Natural killer cell (primary cell): ENCODE measurements around the gene TLL2. TPM values are rescaled to one million over a fixed set of nuclear protein-coding genes. Genes with fewer than 3 reads are reported as not detected.

Experiments used
- ATAC-seq, 3 donors: fragments of 150-1000 bp in 2 of 3; fragments of 200-7000 bp in 1 of 3; cut with Tn5 transposase; 1 replicate in 1 of 3; 2 replicates in 2 of 3; pipeline ENCODE4 v1.10.0; 2021; ENCODE audit warnings: mild to moderate bottlenecking in 2 of 3, moderate library complexity in 2 of 3
- DNase-seq, 2 donors: peaks; one replicate each; pipeline versions ENCODE4 v3.0.0 to v3.0.0-alpha.2; 2013 to 2021; ENCODE audit warnings: mixed read lengths in 1 of 2
- H3K27ac ChIP-seq: one replicate; pipeline ENCODE4 v1.5.1; 2013; ENCODE audit warnings: mild to moderate bottlenecking, low read length
- H3K27me3 ChIP-seq: one replicate; pipeline ENCODE4 v1.6.1; 2013; ENCODE audit warnings: low read length; ENCODE audit not compliant: control insufficient read depth, insufficient read depth
- H3K36me3 ChIP-seq: one replicate; pipeline ENCODE4 v1.6.1; 2013; ENCODE audit warnings: low read length; ENCODE audit not compliant: control insufficient read depth, insufficient read depth
- H3K4me1 ChIP-seq: one replicate; pipeline ENCODE4 v1.6.1; 2013; ENCODE audit warnings: low read length; ENCODE audit not compliant: control insufficient read depth, insufficient read depth
- H3K4me3 ChIP-seq: one replicate; pipeline ENCODE4 v1.5.1; 2013; ENCODE audit warnings: low read length
- H3K9me3 ChIP-seq: one replicate; pipeline ENCODE4 v1.6.1; 2013; ENCODE audit warnings: low read length; ENCODE audit not compliant: control insufficient read depth, insufficient read depth
- H3K27ac Mint-ChIP-seq, 2 donors: one replicate each; pipeline ENCODE4 v1.8.0; 2022; ENCODE audit warnings: mild to moderate bottlenecking in 2 of 2, mixed read lengths in 2 of 2, moderate library complexity in 1 of 2
- H3K27me3 Mint-ChIP-seq, 2 donors: one replicate each; pipeline ENCODE4 v1.8.0; 2022; ENCODE audit warnings: low read depth in 2 of 2, mixed read lengths in 2 of 2
- H3K36me3 Mint-ChIP-seq: one replicate; pipeline ENCODE4 v1.8.0; 2022; ENCODE audit warnings: mixed read lengths
- H3K4me1 Mint-ChIP-seq, 2 donors: one replicate each; pipeline ENCODE4 v1.8.0; 2022; ENCODE audit warnings: mixed read lengths in 2 of 2
- H3K4me3 Mint-ChIP-seq: one replicate; pipeline ENCODE4 v1.8.0; 2022; ENCODE audit warnings: mild to moderate bottlenecking, moderate library complexity, mixed read lengths
- H3K9me3 Mint-ChIP-seq, 2 donors: one replicate each; pipeline ENCODE4 v1.8.0; 2022; ENCODE audit warnings: mixed read lengths in 2 of 2
- CTCF ChIP-seq: fragments of 200-600 bp; IDR thresholded peaks from one replicate; pipeline ENCODE4 v1.8.0; 2022; ENCODE audit warnings: antibody characterized with exemption
- WGBS: methylation state at CpG from one replicate; pipeline ENCODE4 v1.1.7; 2013; ENCODE audit warnings: missing lambda C conversion rate; ENCODE audit not compliant: insufficient coverage; 5-methylcytosine and 5-hydroxymethylcytosine counted together
- intact Hi-C: fragments of 100-400 bp; cut with micrococcal nuclease; formaldehyde crosslinking; loops from one replicate; pipeline ENCODE4 v1.14.2; 2022
- total RNA-seq, 4 donors: library from RNA; stranded (reverse); fragments of 120-200 nt in 1 of 4; gene quantifications; one replicate each; pipeline versions ENCODE4 v1.2.3 to v1.2.4, GENCODE V29; 2013 to 2022

The TLL2 gene
- total RNA-seq, 3 donors from 2014 or later (not counting 1 experiment from before 2014, with no cell fraction given), result not detected

- TF ChIP-seq CTCF, result no peak
- Mint-ChIP-seq H3K4me3 (no peak overlapping the region), H3K9me3 (no peaks in the 10 kb centered on the region), H3K27ac (no peak overlapping the region), H3K36me3 (no peaks in the 10 kb centered on the region), H3K4me1 (no peaks in the 10 kb centered on the region), H3K27me3 (peaks cover 6 to 8% of the 10 kb centered on the region in 2 donors)
- Histone ChIP-seq H3K27me3 (no peaks in the 10 kb centered on the region), H3K27ac (no peak overlapping the region), H3K4me1 (no peaks in the 10 kb centered on the region), H3K36me3 (no peaks in the 10 kb centered on the region), H3K9me3 (no peaks in the 10 kb centered on the region), H3K4me3 (no peak overlapping the region)
- 92% methylated on average over 1 of the region's 1 CpG for WGBS
- intact Hi-C loops, result no loop called here
- no peak for ATAC-seq
- DNase-seq, result no peak
Measured at GRCh38 chr10:96415150-96415890, 98.4 kb downstream of the TLL2 start.

- TF ChIP-seq CTCF, result no peak
- H3K27ac ChIP-seq, result no peak overlapping the region
- H3K27ac Mint-ChIP-seq, result no peak overlapping the region
- no peaks in the 10 kb centered on the region for H3K4me1 ChIP-seq
- ATAC-seq, result no peak
- no peaks in the 10 kb centered on the region for H3K9me3 ChIP-seq
- 86% methylated on average over 5 of the region's 5 CpGs for WGBS
- H3K9me3 Mint-ChIP-seq, result no peaks in the 10 kb centered on the region
- H3K27me3 ChIP-seq, result no peaks in the 10 kb centered on the region
- H3K4me3 ChIP-seq, result no peak overlapping the region
- no peaks in the 10 kb centered on the region for H3K4me1 Mint-ChIP-seq
- H3K36me3 Mint-ChIP-seq, result no peaks in the 10 kb centered on the region
- no peaks in the 10 kb centered on the region for H3K36me3 ChIP-seq
- intact Hi-C loops, result no loop called here
- no peak for DNase-seq
- H3K4me3 Mint-ChIP-seq, result no peak overlapping the region
- H3K27me3 Mint-ChIP-seq, result peaks cover 0 to 6% of the 10 kb centered on the region in 2 donors
Measured at GRCh38 chr10:96414303-96414702, 99.4 kb downstream of the TLL2 start.

GRCh38 chr10:96413151-96413787 lies 100.5 kb downstream of the TLL2 start:
- Histone ChIP-seq H3K4me1 (no peaks in the 10 kb centered on the region), H3K4me3 (no peak overlapping the region), H3K27me3 (no peaks in the 10 kb centered on the region), H3K27ac (no peak overlapping the region), H3K9me3 (no peaks in the 10 kb centered on the region), H3K36me3 (no peaks in the 10 kb centered on the region)
- DNase-seq, result no peak
- TF ChIP-seq CTCF, result no peak
- H3K36me3 Mint-ChIP-seq, result no peaks in the 10 kb centered on the region
- intact Hi-C loops, result no loop called here
- no peak overlapping the region for H3K4me3 Mint-ChIP-seq
- H3K9me3 Mint-ChIP-seq, result no peaks in the 10 kb centered on the region
- H3K27ac Mint-ChIP-seq, result no peak overlapping the region
- 80% methylated on average over 13 of the region's 13 CpGs for WGBS
- H3K4me1 Mint-ChIP-seq, result no peaks in the 10 kb centered on the region
- ATAC-seq, result no peak
- peaks cover 5 to 8% of the 10 kb centered on the region in 2 donors for H3K27me3 Mint-ChIP-seq
